ENCODE results near the gene NUDT16L1. TPM values are rescaled to one million over a fixed set of nuclear protein-coding genes. Genes with fewer than 3 reads are reported as not detected.

The NUDT16L1 gene
- total and polyA plus RNA-seq, 2 of the 8 experiments (the other 6 are each of a cell fraction or from before 2014, with no cell fraction given) = 34.8 to 77.3 TPM

- no peak for TF ChIP-seq RNF2 (IDR thresholded peaks at IDR 0.05; ENCODE audit: borderline replicate concordance, low read depth, low read length, missing control alignments, poor library complexity, severe bottlenecking)
- no peak for TF ChIP-seq EP300 (IDR thresholded peaks at IDR 0.05; ENCODE audit: borderline replicate concordance in 1 of 2, low read depth in 2 of 2, low read length in 2 of 2)
- peak in 2 of 3 experiments; percentile 23 to 24; a peak in 2 of 4 replicates for TF ChIP-seq CTCF (IDR thresholded peaks at IDR 0.05; ENCODE audit: control extremely low read depth in 1 of 3, insufficient read depth in 1 of 3, low read depth in 1 of 3, low read length in 3 of 3)
- no peak for TF ChIP-seq SIRT6 (IDR thresholded peaks at IDR 0.05; ENCODE audit: low read length)
- no peak for TF ChIP-seq TCF12 (IDR thresholded peaks at IDR 0.05; ENCODE audit: low read depth, low read length)
- no peak for TF ChIP-seq KDM1A (IDR thresholded peaks at IDR 0.05; ENCODE audit: borderline replicate concordance, low read length)
- TF ChIP-seq FOSL1 (IDR thresholded peaks at IDR 0.05; ENCODE audit: insufficient read depth, low read depth, low read length) = no peak
- no peak; the same call in 1 of the 2 replicates for TF ChIP-seq RBBP5 (IDR thresholded peaks at IDR 0.05; ENCODE audit: borderline replicate concordance, low read depth, low read length)
- no peak for TF ChIP-seq CHD1 (IDR thresholded peaks at IDR 0.05; ENCODE audit: low read depth, low read length)
- peak; percentile 49 for TF ChIP-seq POLR2AphosphoS5 (IDR thresholded peaks at IDR 0.05; ENCODE audit: low read depth, low read length)
- TF ChIP-seq SP4 (IDR thresholded peaks at IDR 0.05; ENCODE audit: low read length) = no peak
- no peak for TF ChIP-seq CTBP2 (IDR thresholded peaks at IDR 0.05; ENCODE audit: borderline replicate concordance, insufficient read depth, insufficient read length, low read length)
- TF ChIP-seq CHD2 (IDR thresholded peaks at IDR 0.05; ENCODE audit: low read length) = no peak
- no peak for TF ChIP-seq CBX5 (IDR thresholded peaks at IDR 0.05; ENCODE audit: low read depth, low read length)
- TF ChIP-seq KDM4A (IDR thresholded peaks at IDR 0.05; ENCODE audit: low read depth, low read length, severe bottlenecking) = peak; percentile 73
- peak; percentile 89; the same call in 1 of the 2 replicates for TF ChIP-seq TBP (IDR thresholded peaks at IDR 0.05; ENCODE audit: low read depth, low read length)
- TF ChIP-seq POLR2A (IDR thresholded peaks at IDR 0.05; ENCODE audit: control extremely low read depth in 1 of 2, low read depth in 2 of 2, low read length in 2 of 2) = peak in 1 of 2 experiments; percentile 80; a peak in 2 of 3 replicates
- TF ChIP-seq BCL11A (IDR thresholded peaks at IDR 0.05; ENCODE audit: low read depth in 2 of 2, low read length in 2 of 2) = no peak
- no peak; a peak in 1 of 4 replicates for TF ChIP-seq RAD21 (IDR thresholded peaks at IDR 0.05 in 1 of 2, conservative IDR thresholded peaks at IDR 0.05 in 1 of 2; ENCODE audit: low read depth in 2 of 2, low read length in 2 of 2)
- no peak for TF ChIP-seq RXRA (IDR thresholded peaks at IDR 0.05; ENCODE audit: insufficient read depth, low read depth, low read length)
- no peak for TF ChIP-seq SUZ12 (IDR thresholded peaks at IDR 0.05; ENCODE audit: low read length)
These were observed at the start of gene NUDT16L1 (continued) for GRCh38 chr16:4693296-4693955.

All from H1 (cell line).